GM19238 (cell line): ENCODE data around the gene CEP41.

Experiments used
- DNase-seq: peaks from one replicate; pipeline ENCODE4 v3.0.0; 2011; ENCODE audit warnings: low spot score; ENCODE audit not compliant: insufficient read length

The CEP41 gene

GRCh38 chr7:130419658-130420057 lies 21.2 kb downstream of the CEP41 start:
- no peak for DNase-seq

GRCh38 chr7:130418306-130418705 lies 22.5 kb downstream of the CEP41 start:
- DNase-seq, result no peak

- DNase-seq, result no peak
Measured at GRCh38 chr7:130417213-130417612, 23.6 kb downstream of the CEP41 start.

- DNase-seq, result no peak
Measured at GRCh38 chr7:130415006-130415405, 25.8 kb downstream of the CEP41 start.

GRCh38 chr7:130413201-130413600 lies 27.6 kb downstream of the CEP41 start:
- DNase-seq, result no peak

DNA sequence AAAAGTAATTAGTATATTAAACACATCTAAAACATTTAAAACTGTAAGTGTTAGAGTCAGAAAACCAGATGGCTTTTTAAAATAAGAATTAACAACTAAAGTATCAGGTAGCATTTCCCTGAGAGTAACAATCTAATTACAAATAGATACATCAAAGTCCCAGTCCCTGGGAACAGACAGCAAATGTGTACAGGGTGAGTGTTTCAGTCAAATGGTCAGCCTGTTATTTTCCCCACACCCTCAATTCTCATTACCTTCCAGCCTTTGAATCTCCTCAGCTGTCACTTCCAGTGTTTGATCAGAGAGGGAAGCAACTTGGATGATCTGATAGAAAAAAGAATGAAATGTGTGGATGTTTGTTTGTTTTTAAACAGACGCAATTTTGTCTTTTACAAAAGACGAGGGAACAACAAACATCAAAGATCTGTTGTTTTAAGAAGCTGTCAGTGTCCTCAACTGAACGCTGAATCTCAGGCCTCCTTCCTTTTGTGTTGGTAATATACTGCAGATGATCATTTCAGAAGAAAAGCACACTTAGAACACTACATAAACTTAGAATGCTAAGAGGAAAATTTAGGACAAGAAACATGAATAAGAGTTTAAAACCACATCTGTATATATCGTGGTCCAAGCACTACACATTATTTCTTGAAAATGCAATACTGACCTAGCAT lies 29.8 kb downstream of the CEP41 start:
- DNase-seq, result no peak

DNA sequence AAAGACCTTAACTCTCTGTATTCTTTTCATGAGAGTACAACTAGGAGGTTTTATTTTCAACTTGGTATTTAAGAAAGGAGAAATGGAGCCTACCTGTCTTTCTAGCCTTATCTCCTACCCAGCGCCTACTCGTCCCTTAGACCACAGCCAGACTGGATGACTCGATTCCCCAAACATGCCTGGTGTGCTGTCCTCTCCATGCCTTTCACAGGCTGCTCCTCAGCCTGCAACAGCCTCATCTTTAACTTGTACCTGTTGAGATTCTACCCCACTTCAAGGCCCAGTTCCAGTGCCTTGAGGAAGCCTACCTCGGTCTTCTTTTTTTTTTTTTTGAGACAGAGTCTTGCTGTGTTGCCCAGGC lies 31.1 kb downstream of the CEP41 start:
- no peak for DNase-seq

DNA sequence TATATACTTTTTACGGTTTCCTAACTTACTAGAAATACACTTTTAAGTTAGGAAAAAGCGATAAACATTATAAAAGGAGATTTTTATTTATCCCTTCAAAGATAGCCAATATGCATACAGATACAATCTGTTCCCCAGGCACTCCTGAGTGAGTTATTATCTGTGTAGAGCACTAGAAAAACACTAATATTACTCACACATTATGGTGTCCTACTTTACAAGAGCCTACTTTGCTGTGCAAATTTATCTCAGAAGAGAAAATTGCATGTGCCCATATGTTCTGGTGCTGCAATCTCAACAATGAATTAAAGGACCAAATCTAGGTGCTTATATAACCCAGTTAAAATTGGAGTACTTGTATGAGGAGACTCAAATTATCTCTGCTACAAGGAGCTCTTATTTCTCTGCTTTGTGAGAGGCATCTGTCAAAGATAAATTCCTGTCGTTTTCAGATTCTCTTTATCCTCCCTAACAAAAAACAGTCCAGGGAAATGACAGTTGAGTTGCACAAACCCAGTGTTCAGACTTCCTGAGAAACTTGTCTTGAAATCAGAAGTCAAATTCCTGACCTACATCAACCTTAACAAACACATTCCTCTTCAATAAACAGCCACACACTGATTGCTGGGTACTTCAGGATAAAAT lies 31.6 kb downstream of the CEP41 start:
- DNase-seq, result no peak

- no peak for DNase-seq
Measured at GRCh38 chr7:130405003-130405402, 35.8 kb downstream of the CEP41 start.

- DNase-seq, result no peak
Measured at GRCh38 chr7:130401578-130401977, 39.2 kb downstream of the CEP41 start.

- no peak for DNase-seq
Measured at GRCh38 chr7:130401101-130401500, 39.7 kb downstream of the CEP41 start.

GRCh38 chr7:130400120-130400572 lies 40.7 kb downstream of the CEP41 start:
- no peak for DNase-seq

- DNase-seq, result no peak
Measured at GRCh38 chr7:130398526-130399090, 42.2 kb downstream of the CEP41 start.

DNA sequence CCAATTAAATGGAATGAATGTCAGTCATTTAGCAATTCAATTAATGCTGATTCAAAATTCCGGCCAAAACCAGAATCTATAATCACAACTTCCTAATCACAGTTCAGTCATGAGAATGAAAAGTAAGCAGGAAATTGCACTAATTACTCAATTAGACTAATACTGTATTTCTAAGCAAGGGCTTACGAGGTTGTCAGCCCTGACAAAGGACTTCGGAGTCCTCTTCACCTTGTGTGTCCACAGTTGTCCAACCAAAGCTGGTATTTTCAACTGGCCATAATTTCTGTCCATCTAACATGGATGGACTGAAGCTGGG lies 43.1 kb downstream of the CEP41 start:
- DNase-seq, result no peak

DNA sequence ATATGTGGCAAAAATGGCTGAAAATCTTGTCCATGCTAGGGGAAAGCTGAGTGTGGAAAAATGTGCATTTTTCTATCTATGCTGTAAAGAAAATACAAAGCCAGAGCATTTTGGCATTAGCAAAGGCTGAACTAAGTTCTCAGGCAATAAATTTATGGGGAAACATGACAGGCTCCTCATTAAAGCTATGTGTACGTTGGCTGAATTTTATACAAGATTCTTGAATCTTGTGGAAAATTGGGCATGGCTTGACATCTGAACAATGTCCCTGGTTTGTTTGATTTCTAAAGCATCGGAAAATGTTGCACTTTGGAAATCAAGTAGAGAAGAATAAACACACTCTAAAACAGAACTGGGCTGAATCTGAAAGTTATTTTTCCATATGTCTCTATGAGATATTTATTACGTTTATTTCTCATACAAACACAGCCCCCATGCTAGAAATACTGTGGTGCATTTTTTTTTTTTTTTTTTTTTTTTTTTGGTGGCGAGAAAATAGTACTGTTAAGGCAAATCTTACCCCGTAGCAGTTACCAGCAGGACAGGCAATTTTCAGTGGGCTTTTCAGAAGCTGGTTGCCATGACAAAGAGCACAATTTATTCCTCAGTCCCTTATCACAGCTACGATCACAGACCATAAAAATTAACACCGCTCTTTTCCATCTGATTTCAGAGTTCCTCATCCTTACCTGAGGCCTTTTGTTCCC lies 43.6 kb downstream of the CEP41 start:
- no peak for DNase-seq

DNA sequence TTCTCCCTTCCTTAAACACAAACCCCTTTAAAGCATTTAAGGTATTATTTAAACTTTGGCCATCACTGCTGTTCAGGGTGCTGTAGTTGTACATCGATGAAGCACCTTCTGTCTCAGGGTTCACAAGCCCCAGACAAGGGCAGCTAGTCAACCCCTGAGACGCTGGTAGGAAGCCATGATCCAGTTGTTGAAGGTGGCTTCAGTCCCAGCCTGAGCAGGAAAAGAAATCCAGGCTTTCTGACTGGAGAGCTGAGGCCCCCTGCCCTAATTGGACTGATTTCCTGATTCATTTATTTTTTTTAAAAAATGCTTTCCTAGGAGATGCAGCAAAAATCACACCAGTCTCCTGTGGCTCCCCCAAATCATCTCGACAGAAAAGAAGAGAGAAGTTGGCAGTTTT lies 44.7 kb downstream of the CEP41 start:
- DNase-seq, result no peak

- DNase-seq, result no peak
Measured at GRCh38 chr7:130395421-130395820, 45.4 kb downstream of the CEP41 start.

GRCh38 chr7:130394421-130395195 lies 46.2 kb downstream of the CEP41 start:
- no peak for DNase-seq

- no peak for DNase-seq
Measured at GRCh38 chr7:130393841-130394411, 46.9 kb downstream of the CEP41 start.

- no peak for DNase-seq
Measured at GRCh38 chr7:130393101-130393561, 47.7 kb downstream of the CEP41 start.

GRCh38 chr7:130390486-130390885 lies 50.3 kb downstream of the CEP41 start:
- DNase-seq, result no peak
